DMS114 treated with DMSO at 0.1 percent for 48 hours (cell line): ENCODE data around the gene LTF.
"Not testable (repeated sequence)": the region's sequence is repeated elsewhere in the genome, so short reads cannot be mapped to it uniquely, and the experiment has no call there.

Source experiments
- DNase-seq: peaks from one replicate; lab custom pipeline; 2025; ENCODE audit not compliant: unreplicated experiment; lab: John Stamatoyannopoulos, UW

Gene LTF

GRCh38 chr3:46447228-46447985 is 17.3 kb downstream of the LTF start:
- DNase-seq: no peak

DNA sequence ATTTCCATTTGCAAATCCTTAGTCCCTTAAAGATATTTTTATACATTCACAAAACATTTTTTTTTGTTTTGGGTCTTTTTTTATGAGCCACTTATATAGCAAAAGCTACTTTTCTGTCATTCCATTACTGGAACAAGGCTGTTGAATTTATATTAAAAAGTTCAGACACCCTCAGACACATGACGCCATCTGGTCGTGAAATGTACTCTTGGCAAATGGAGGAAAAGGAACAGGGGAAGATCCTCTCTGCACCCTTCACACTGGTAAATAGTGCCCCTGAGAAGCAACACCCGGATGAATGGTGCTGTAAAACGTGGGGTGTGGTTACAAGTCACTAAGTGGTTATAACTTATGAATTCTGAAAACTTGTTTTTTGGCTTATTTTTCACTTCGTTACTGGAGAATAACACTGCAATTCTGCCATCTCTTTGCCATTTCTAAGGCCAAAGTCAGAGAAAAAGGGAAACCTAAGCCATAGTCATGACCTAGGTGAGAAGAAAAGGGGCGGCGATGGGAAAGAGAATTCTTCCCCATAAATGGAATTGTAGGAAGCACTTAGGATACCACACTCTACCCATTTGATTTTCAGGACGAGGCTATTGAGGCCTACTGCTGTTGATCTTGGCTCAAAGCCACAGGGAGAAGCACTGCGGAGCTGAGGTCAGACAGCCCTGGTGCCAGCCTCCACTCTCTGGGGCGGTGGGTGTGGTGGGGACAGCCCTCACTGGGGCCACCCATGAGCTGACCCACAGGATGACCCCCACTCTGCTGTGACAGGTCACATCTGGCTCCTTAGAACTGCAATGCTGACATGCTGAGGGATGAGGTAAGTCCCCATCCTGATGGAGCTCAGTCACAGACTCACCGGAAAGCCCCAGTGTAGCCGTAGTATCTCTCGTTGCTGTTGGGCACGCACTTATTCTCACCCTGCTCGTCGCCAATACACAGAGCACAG is 21.9 kb downstream of the LTF start:
- DNase-seq: no peak

DNA sequence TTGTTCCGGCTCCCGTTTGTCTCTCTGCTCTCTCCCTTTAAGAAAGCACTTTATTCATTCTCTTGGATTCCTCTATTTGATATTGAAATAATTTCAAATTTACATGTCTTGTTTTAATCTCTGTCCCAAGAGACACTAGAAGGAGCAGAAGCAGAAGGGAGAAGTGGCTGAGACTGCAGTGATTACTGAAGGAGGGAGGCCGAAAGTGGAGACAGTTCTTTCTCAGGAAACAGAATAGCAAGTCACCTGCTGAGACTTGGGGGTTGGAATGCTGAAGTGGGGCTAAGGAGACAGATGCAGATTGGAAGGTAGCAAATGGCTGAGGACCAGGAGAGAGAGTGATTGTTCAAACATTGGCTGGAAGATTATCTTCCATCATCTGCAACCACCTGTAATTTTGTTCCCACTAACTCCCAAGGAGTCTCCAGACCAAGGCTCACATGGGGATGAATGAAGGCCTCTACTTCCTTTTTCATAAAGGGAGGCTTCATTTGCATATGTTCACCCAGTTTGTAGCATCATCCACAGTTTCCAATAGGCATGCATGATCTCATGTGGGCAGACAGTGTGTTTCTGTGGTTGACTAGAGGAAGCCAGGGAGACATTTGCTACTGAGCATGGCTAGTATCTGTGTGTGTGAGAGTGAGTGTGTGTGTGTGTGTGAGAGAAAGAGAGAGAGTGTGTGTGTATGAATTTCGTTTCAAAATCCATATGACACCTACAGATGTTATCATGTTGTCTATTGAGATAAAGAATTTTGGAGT is 24.0 kb downstream of the LTF start:
- DNase-seq: no peak

GRCh38 chr3:46438831-46439230 is 25.9 kb downstream of the LTF start:
- DNase-seq: no peak

GRCh38 chr3:46435081-46435726 is 29.5 kb downstream of the LTF start:
- no peak for DNase-seq

DNA sequence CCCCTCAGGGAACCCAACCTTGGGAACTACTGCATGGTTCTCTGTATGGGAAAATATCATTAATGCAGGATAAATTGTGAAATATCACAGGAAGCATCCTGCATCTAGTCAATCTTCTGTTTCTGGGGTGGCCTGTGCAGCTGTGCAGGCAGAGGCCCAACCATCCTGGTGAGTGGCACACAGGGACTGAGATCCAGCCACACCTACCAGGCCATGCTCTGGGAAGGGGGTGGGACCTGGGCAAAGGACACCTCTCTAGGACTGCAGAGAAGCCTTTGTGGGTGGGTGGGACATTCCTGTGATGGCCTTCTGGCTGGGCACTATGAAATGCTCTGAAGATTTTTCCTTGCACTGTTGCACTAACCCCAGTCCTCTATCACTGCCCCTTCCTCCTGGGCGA is 30.9 kb downstream of the LTF start:
- no peak for DNase-seq

DNA sequence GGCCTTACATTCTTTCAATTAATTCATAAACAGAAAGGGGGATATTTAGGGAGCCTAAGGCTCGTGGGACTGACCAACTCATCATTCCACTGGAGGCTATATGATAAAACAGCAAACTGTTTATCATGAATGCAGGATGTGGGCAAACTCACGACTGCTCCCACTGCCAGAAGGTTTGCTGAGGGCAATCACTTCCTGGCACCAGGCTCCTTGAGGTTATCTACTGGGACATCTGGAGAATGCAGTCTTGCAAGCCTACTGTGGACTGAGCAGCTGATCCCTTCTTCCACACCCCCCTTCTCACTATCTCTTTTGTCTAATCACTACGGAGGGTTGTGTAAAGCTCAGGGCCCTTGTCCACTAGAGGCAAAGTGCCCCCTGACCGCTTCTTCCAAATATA is 31.6 kb downstream of the LTF start:
- DNase-seq: not testable (repeated sequence)

DNA sequence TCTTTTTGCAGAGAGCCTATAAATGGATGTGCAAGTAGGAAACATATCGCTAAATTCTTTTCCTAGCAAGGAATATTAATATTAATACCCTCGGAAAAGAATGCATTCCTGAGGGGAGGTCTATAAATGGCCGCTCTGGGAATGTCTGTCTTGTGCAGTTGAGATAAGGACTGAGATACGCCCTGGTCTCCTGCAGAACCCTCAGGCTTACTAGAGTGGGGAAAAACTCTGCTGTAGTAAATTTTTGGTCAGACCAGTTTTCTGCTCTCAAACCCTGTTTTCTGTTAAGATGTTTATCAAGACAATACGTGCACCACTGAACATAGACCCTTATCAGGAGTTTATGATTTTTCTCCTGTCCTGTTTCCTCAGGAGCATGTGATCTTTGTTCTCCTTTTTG is 32.8 kb downstream of the LTF start:
- DNase-seq: not testable (repeated sequence)

GRCh38 chr3:46430879-46431278 is 33.8 kb downstream of the LTF start:
- not testable (repeated sequence) for DNase-seq

DNA sequence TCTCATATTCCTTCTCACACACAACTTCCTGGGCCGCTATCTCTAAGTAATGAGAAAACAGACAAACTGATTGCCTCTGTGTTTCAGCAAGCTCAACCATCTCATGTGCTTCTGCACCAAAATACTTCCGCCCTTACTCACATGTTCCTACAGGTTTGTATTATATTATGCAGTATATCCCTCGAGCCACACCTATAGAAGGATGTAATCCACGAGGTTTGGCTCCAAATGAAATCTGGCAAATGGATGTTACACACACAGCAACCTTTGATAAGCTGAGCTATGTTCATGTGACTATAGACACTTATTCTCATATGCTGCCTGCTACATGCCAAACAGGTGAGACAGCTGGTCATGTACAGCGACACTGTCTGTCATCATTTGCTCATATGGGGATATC is 35.0 kb downstream of the LTF start:
- no peak for DNase-seq

GRCh38 chr3:46429250-46429649 is 35.5 kb downstream of the LTF start:
- no peak for DNase-seq

DNA sequence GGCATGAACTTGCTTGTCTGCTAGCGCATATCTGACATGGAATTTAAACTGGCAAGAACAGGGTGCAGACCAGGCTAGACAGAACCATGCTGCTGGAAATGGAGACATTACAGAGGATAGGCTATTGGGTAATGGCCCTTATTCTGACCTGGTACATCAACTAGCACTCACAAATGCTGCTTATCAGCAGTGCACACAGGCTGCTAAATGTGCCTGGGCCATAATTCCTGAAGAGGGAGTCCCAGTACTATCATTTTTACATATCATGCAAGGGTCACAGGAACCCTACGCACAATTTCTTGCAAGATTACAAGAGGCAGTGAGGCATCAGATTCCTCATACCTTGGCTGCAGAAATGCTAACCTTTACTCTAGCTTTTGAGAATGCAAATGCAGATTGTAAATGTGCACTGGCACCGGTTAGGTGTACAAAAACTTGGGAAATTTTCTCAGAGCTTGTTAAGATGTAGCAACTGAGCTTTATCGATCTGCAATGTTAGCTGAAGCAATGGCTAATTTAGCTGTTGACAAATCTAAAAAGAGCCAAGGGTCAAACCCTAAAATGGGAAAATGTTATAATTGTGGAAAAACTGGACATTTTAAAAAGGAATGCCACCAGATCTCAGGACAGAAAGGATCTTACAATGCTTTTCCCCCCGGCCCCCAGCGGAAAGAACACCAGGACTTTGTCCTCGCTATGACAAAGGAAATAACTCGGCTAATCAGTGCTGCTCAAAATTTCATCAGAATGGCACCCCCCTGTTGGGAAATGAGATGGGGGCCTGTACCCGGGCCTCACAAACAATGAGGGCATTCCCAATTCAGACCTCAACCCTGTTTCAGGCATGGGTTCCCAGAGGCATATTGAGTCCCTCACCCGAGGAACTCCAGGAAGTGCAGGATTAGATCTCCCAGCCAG is 36.5 kb downstream of the LTF start:
- DNase-seq: no peak

DNA sequence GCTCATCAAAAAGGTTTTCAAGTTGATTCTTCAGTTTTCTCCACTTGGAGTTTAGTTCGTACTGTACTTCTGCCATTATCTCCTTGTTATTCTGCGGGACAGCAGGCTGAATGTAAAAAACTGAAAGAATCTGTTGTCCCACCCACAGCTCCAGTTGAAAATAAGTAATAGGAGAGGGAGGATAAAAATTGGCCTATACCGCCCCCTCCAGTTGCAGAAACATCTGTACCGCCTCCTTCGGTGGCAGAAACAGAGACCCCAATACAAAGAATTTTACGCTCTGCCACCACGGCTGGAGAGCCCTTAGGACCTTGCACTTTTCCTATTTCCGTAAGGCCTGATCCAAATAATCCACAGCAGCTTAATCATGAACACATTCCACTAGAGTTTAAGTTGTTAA is 37.3 kb downstream of the LTF start:
- not testable (repeated sequence) for DNase-seq

GRCh38 chr3:46426476-46426875 is 38.2 kb downstream of the LTF start:
- DNase-seq: not testable (repeated sequence)

DNA sequence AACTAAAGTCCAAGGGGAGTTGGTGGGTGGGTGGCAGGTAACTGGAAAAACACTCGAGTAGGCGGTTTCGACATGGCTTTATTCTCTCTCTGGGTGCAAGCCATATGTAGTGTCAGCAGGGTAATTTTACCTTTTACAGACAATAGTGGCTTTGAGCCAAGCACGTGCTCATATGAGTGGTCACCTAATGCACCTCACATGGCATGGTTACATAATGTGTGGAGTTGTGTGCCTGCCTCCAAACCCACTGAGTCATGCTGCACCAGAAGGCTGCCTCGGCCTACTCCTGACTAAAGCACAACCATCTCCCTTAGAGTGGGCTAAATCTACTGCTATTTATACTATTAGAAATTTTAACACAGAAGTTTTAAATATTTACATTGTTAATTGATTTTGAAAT is 41.1 kb downstream of the LTF start:
- no peak for DNase-seq

DNA sequence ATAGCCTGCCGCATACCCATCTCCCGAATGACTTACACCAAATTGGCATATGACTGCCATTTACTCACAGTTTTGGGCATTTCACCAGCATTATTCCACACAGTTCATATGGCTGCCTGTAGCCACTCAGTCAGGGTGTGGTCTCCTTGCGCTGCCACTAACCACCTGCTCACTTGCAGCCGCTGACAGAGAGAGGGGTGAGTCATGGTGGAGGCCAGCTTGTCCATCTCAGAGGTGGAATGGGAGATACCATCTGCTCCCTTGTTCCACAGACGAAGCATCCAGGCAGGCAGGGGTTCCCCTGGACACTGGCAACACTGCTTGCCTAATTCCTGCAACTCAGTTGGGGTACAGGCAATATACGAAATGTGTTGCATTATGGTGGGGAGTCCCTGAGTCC is 42.1 kb downstream of the LTF start:
- DNase-seq: no peak

DNA sequence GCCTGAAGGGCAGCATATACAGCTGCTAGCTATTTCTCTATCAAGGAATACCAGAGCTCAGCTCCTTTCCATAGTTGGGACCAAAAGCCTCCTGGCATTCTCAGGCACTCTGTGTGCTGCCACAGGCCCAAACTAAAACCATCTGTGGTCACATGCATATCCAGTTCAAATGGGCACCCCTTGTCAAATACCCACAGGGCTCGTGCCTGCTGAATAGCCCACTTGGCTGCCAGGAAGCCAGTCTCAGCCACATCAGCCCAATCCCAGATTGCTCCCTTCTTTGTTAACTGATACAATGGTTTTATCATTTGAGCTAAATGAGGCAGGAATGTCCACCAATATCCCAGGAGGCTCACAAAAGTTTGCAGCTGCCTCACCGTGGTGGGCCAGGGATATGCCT is 43.8 kb downstream of the LTF start:
- DNase-seq: no peak

DNA sequence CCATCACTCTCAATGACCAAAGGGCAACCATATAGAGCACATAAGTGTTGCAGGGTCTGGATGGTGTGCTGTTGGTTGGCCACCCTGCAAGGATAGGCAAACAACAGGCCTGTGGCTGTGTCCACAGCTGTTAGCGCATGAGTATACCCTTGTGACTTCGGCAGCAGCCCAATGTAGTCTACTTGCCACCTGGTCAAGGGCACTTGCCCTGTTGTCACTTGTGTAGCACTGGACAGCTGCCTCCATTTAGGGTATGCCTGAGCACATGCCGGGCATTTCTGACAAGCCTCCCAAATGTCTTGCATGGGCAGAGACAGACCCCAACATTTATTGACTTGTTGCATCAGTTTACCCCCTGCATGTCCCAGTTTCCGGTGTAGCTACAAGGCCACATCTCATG is 44.9 kb downstream of the LTF start:
- DNase-seq: no peak

DNA sequence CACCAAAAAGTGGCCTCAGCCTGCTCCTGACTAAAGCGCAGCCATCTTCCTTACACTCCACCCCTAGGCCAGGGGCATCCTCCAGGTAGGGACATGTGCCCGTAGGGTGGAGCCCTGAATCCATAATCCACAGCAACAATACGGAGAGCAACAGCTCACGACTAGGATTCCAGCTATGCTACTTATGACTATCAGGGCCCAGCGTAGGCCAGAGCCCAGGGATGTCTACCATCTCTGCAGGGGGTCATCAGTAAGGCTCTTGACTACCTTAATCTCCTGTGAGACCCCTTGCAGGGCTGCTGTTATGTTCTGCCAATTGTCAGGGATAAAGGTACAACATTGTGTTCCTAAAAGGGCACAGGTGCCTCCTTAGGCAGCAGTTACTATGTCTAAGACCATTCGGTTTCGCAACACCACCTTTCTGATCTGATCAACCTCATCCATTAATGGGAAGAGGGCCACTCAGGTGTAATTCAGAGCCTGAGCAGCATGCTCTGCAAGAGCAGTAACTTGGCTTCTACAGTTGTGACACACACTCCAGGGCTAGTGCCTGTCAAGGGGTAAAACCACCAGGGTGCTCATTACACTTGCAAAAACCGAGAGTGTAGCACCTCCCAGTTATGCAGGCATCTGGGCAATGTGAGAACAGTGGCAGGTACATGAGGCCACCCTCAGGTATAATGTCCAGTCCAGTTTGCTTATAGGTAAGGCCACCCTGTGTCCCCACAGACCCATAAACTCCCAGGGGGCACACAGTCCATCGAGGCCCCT is 46.7 kb downstream of the LTF start:
- DNase-seq: no peak
